Nephron (organoid): ENCODE measurements around the gene FASN.

ENCODE experiments used
- H3K27ac Mint-ChIP-seq, 3 experiments: 2 replicates each; pipeline ENCODE4 v1.8.0; 2020; ENCODE audit warnings: mixed read lengths in 3 of 3, mild to moderate bottlenecking in 2 of 3, moderate library complexity in 1 of 3
- H3K27me3 Mint-ChIP-seq: 2 replicates; pipeline ENCODE4 v1.8.0; 2021; ENCODE audit warnings: low read depth, mild to moderate bottlenecking, moderate library complexity, mixed read lengths
- H3K36me3 Mint-ChIP-seq: 2 replicates; pipeline ENCODE4 v1.8.0; 2020; ENCODE audit warnings: low read depth, mixed read lengths
- H3K4me1 Mint-ChIP-seq: 2 replicates; pipeline ENCODE4 v1.8.0; 2020; ENCODE audit warnings: mixed read lengths
- H3K4me3 Mint-ChIP-seq, 3 experiments: 2 replicates each; pipeline ENCODE4 v1.8.0; 2020; ENCODE audit warnings: mild to moderate bottlenecking in 3 of 3, mixed read lengths in 3 of 3, moderate library complexity in 2 of 3
- H3K9me3 Mint-ChIP-seq: 2 replicates; pipeline ENCODE4 v1.8.0; 2020; ENCODE audit warnings: mixed read lengths
- TF ChIP-seq, protein P1 (sequence below), 3 experiments: fragments of 200-600 bp; sonication (generic); IDR thresholded peaks; one replicate each; pipeline ENCODE4 v1.5.0; 2021; ENCODE audit warnings: antibody characterized with exemption in 3 of 3; ENCODE audit not compliant: unreplicated experiment in 3 of 3

The FASN gene

GRCh38 chr17:82105882-82106687, 8.0 kb upstream of the FASN start:
- H3K36me3 Mint-ChIP-seq: no peaks in the 10 kb centered on the region
- H3K4me1 Mint-ChIP-seq: peaks cover 28% of the 10 kb centered on the region
- no peaks in the 10 kb centered on the region for H3K9me3 Mint-ChIP-seq
- peak overlapping the region; percentile 63 to 82 (median 68) for H3K27ac Mint-ChIP-seq
- TF ChIP-seq, protein P1, sequence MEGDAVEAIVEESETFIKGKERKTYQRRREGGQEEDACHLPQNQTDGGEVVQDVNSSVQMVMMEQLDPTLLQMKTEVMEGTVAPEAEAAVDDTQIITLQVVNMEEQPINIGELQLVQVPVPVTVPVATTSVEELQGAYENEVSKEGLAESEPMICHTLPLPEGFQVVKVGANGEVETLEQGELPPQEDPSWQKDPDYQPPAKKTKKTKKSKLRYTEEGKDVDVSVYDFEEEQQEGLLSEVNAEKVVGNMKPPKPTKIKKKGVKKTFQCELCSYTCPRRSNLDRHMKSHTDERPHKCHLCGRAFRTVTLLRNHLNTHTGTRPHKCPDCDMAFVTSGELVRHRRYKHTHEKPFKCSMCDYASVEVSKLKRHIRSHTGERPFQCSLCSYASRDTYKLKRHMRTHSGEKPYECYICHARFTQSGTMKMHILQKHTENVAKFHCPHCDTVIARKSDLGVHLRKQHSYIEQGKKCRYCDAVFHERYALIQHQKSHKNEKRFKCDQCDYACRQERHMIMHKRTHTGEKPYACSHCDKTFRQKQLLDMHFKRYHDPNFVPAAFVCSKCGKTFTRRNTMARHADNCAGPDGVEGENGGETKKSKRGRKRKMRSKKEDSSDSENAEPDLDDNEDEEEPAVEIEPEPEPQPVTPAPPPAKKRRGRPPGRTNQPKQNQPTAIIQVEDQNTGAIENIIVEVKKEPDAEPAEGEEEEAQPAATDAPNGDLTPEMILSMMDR (IDR thresholded peaks at IDR 0.05; ENCODE audit: unreplicated experiment in 3 of 3): peak; percentile 21 to 39 (median 28)
- H3K4me3 Mint-ChIP-seq: no peak overlapping the region
- H3K27me3 Mint-ChIP-seq: no peaks in the 10 kb centered on the region

DNA sequence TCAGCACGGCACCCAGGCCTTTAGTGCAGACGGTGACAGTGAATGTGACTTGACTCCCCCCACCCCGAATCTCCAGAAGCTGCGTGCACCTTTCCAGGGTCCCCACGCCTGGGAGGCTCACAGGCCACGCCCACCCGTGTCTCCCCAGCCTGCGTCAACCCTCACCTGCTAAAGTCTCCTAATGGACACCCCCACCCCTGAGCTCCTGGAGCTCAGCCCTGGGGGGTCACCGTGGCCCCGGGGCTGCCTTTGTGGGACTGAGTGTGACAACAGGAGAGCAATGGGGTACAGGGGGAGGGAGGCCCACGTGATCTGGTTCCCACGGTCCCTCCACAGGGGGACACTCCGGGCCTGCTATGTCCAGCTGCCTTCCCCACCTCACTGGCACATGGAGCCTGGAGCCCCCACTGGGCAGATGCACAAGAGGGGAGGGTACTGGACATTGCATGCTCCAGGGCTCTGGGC, 7.4 kb upstream of the FASN start:
- Mint-ChIP-seq H3K36me3 (no peaks in the 10 kb centered on the region), H3K4me1 (peaks cover 28% of the 10 kb centered on the region), H3K27ac (peak overlapping the region in 2 of 3 experiments; percentile 43 to 65), H3K9me3 (no peaks in the 10 kb centered on the region), H3K4me3 (no peak overlapping the region), H3K27me3 (no peaks in the 10 kb centered on the region)
- TF ChIP-seq, protein P1 (IDR thresholded peaks at IDR 0.05; ENCODE audit: unreplicated experiment in 3 of 3): no peak

DNA sequence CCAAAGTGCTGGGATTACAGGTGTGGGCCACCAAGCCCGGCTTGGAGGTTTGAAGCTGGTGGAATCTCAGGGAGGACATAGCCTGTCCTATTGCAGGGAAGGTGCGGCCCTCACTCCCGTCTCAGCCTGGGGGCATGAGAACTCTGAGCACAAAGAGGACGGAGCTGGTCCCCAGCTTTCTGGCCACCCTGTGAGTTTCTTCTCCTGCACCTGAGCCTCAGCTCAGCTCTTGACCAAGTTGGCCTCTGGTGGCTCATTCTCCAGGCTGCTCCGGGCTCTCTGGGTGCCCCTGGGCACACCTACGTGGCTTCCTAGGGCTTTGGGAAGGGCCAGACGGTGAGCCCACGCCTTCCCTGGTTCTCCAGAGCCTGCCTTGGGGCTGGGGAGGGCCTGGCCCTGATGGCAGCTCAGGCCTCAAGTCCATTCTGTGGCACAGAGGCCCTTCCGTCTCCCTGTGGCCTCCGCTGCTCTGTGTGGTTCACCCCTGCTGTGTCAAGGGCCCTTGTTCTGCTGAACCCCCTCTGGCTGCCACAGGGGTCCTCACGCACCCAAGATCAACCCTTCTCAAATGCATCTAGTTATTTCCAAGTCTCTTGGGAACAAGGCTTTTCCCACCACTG, 6.9 kb upstream of the FASN start:
- Mint-ChIP-seq H3K9me3 (no peaks in the 10 kb centered on the region), H3K4me1 (peaks cover 28% of the 10 kb centered on the region), H3K36me3 (no peaks in the 10 kb centered on the region), H3K4me3 (no peak overlapping the region), H3K27me3 (no peaks in the 10 kb centered on the region), H3K27ac (peak overlapping the region in 2 of 3 experiments; percentile 43 to 65)
- TF ChIP-seq, protein P1 (IDR thresholded peaks at IDR 0.05; ENCODE audit: unreplicated experiment in 3 of 3): no peak

- Mint-ChIP-seq H3K9me3 (no peaks in the 10 kb centered on the region), H3K36me3 (no peaks in the 10 kb centered on the region), H3K4me3 (peak overlapping the region in 2 of 3 experiments; percentile 51 to 72), H3K27ac (peak overlapping the region; percentile 87 to 97 (median 90)), H3K27me3 (no peaks in the 10 kb centered on the region), H3K4me1 (peaks cover 24% of the 10 kb centered on the region)
- TF ChIP-seq, protein P1 (IDR thresholded peaks at IDR 0.05; ENCODE audit: unreplicated experiment in 3 of 3): no peak
Observed at GRCh38 chr17:82103553-82104451, 5.8 kb upstream of the FASN start.

- Mint-ChIP-seq H3K27ac (peak overlapping the region; percentile 59 to 79 (median 66)), H3K36me3 (no peaks in the 10 kb centered on the region), H3K4me3 (peak overlapping the region in 2 of 3 experiments; percentile 61), H3K27me3 (no peaks in the 10 kb centered on the region), H3K4me1 (peaks cover 15% of the 10 kb centered on the region), H3K9me3 (no peaks in the 10 kb centered on the region)
- TF ChIP-seq, protein P1 (IDR thresholded peaks at IDR 0.05; ENCODE audit: unreplicated experiment in 3 of 3): no peak
Observed at GRCh38 chr17:82101767-82102679, 4.0 kb upstream of the FASN start.
